PC-9 (cell line): Measurements from ENCODE around the gene IL13. TPM values are rescaled to one million over a fixed set of nuclear protein-coding genes. Genes with fewer than 3 reads are reported as not detected.

ENCODE experiments used
- BruUV-seq: library from RNA; stranded (reverse); fragments of 400-500 nt; replicated peaks from 2 replicates; lab custom pipeline; 2021; lab: Mats Ljungman, UMichigan
- CTCF ChIA-PET: fragments of 300-600 bp; sonication (Branson Sonifier 250); formaldehyde crosslinking; loops from one replicate; lab custom pipeline; 2022; ENCODE audit warnings: antibody characterized with exemption; lab: Charles Lee
- POLR2A ChIA-PET: fragments of 300-600 bp; sonication (Branson Sonifier 250); formaldehyde crosslinking; loops from one replicate; lab custom pipeline; 2022; ENCODE audit warnings: antibody characterized with exemption; ENCODE audit not compliant: unreplicated experiment; lab: Charles Lee
- DNase-seq, 2 experiments: peaks; one replicate each; pipeline versions ENCODE4 v3.0.0 to v3.0.0-alpha.2; 2015 to 2022; ENCODE audit warnings: mixed read lengths in 1 of 2
- H2AFZ ChIP-seq: fragments of 200-600 bp; sonication (generic); 2 replicates; pipeline ENCODE4 v1.8.1; 2017; ENCODE audit warnings: antibody characterized with exemption
- H3F3A ChIP-seq: fragments of 200-600 bp; sonication (generic); 2 replicates; pipeline ENCODE4 v1.8.1; 2017; ENCODE audit warnings: antibody characterized with exemption, mild to moderate bottlenecking, low read depth; ENCODE audit not compliant: insufficient read depth
- H3K27ac ChIP-seq: fragments of 200-600 bp; sonication (generic); 2 replicates; pipeline ENCODE4 v1.6.1; 2016; ENCODE audit warnings: mixed run types
- H3K27me3 ChIP-seq: fragments of 200-600 bp; sonication (generic); 2 replicates; pipeline ENCODE4 v1.6.1; 2016; ENCODE audit warnings: low read depth, mixed run types; ENCODE audit not compliant: insufficient read depth
- H3K36me3 ChIP-seq: fragments of 200-600 bp; sonication (generic); 2 replicates; pipeline ENCODE4 v1.6.1; 2016; ENCODE audit warnings: low read depth, mixed run types
- H3K4me1 ChIP-seq: fragments of 200-600 bp; sonication (generic); replicated peaks from 2 replicates; pipeline ENCODE4 v1.6.1; 2016; ENCODE audit warnings: mixed run types; ENCODE audit not compliant: insufficient read depth
- H3K4me2 ChIP-seq: fragments of 200-600 bp; sonication (generic); 2 replicates; pipeline ENCODE4 v1.6.1; 2017; ENCODE audit warnings: mixed run types
- H3K4me3 ChIP-seq: fragments of 200-600 bp; sonication (generic); 2 replicates; pipeline ENCODE4 v1.6.1; 2016; ENCODE audit warnings: mixed run types
- H3K79me2 ChIP-seq: fragments of 200-600 bp; sonication (generic); 2 replicates; pipeline ENCODE4 v1.6.1; 2017; ENCODE audit warnings: low read depth, mixed run types
- H3K9me2 ChIP-seq: fragments of 200-600 bp; sonication (generic); 2 replicates; pipeline ENCODE4 v1.8.1; 2017; ENCODE audit warnings: mild to moderate bottlenecking; ENCODE audit not compliant: insufficient read depth
- H3K9me3 ChIP-seq: fragments of 200-600 bp; sonication (generic); 2 replicates; pipeline ENCODE4 v1.8.1; 2016; ENCODE audit warnings: low read depth; ENCODE audit not compliant: insufficient read depth
- H4K20me1 ChIP-seq: fragments of 200-600 bp; sonication (generic); 2 replicates; pipeline ENCODE4 v1.8.1; 2017; ENCODE audit not compliant: insufficient read depth
- CTCF ChIP-seq: fragments of 200-600 bp; sonication (generic); conservative IDR thresholded peaks from 2 replicates; pipeline ENCODE4 v1.6.1; 2017; ENCODE audit warnings: mixed run types, antibody characterized with exemption, mild to moderate bottlenecking, moderate library complexity
- EZH2 ChIP-seq: fragments of 200-600 bp; sonication (generic); IDR thresholded peaks from 2 replicates; pipeline ENCODE4 v1.8.0; 2017; ENCODE audit warnings: antibody characterized with exemption, low read depth
- intact Hi-C: fragments of 100-400 bp; cut with micrococcal nuclease; formaldehyde crosslinking; loops from one replicate; pipeline ENCODE4 v1.10.0; 2022; ENCODE audit not compliant: unreplicated experiment
- total RNA-seq: library from RNA; stranded (reverse); gene quantifications from 2 replicates; pipeline ENCODE4 v1.2.3, GENCODE V29; 2021

The IL13 gene
- total RNA-seq, 1 experiment from 2014 or later, result not detected

- H4K20me1 ChIP-seq, result no peaks in the 10 kb centered on the region
- H3K4me2 ChIP-seq, result no peak overlapping the region
- no peaks in the 10 kb centered on the region for H3K9me3 ChIP-seq
- no peaks in the 10 kb centered on the region for H3K36me3 ChIP-seq
- BruUV-seq, result no TSS peak
- CTCF ChIA-PET, result no interaction called here
- H3K27ac ChIP-seq, result no peak overlapping the region
- POLR2A ChIA-PET, result no interaction called here
- H3K4me1 ChIP-seq, result no peaks in the 10 kb centered on the region
- intact Hi-C loops, result no loop called here
- H3K9me2 ChIP-seq, result no peaks in the 10 kb centered on the region
- TF ChIP-seq CTCF (no peak), EZH2 (no peak)
- H3K79me2 ChIP-seq, result no peaks in the 10 kb centered on the region
- no peak overlapping the region for H3K4me3 ChIP-seq
- H2AFZ ChIP-seq, result no peak overlapping the region
- DNase-seq, result no peak
- H3F3A ChIP-seq, result no peaks in the 10 kb centered on the region
- H3K27me3 ChIP-seq, result no peaks in the 10 kb centered on the region
Observed at GRCh38 chr5:132665574-132666080, 7.7 kb downstream of the IL13 start.

GRCh38 chr5:132666310-132667123 lies 8.5 kb downstream of the IL13 start:
- no peaks in the 10 kb centered on the region for H3K9me2 ChIP-seq
- no peaks in the 10 kb centered on the region for H3K9me3 ChIP-seq
- ChIA-PET POLR2A (no interaction called here), CTCF (no interaction called here)
- no peaks in the 10 kb centered on the region for H3K4me1 ChIP-seq
- BruUV-seq, result no TSS peak
- DNase-seq, result no peak
- H3F3A ChIP-seq, result no peaks in the 10 kb centered on the region
- no peaks in the 10 kb centered on the region for H3K27me3 ChIP-seq
- no peak overlapping the region for H2AFZ ChIP-seq
- no peak overlapping the region for H3K27ac ChIP-seq
- H3K79me2 ChIP-seq, result no peaks in the 10 kb centered on the region
- H3K4me2 ChIP-seq, result no peak overlapping the region
- H4K20me1 ChIP-seq, result no peaks in the 10 kb centered on the region
- intact Hi-C loops, result no loop called here
- no peaks in the 10 kb centered on the region for H3K36me3 ChIP-seq
- TF ChIP-seq EZH2 (no peak), CTCF (no peak)
- H3K4me3 ChIP-seq, result no peak overlapping the region

GRCh38 chr5:132667309-132667708 lies 9.3 kb downstream of the IL13 start:
- no peaks in the 10 kb centered on the region for H3K9me2 ChIP-seq
- BruUV-seq, result no TSS peak
- H3F3A ChIP-seq, result no peaks in the 10 kb centered on the region
- H3K9me3 ChIP-seq, result no peaks in the 10 kb centered on the region
- H3K36me3 ChIP-seq, result no peaks in the 10 kb centered on the region
- no peak overlapping the region for H3K4me3 ChIP-seq
- intact Hi-C loops, result no loop called here
- no peaks in the 10 kb centered on the region for H4K20me1 ChIP-seq
- no peak overlapping the region for H3K4me2 ChIP-seq
- POLR2A ChIA-PET, result no interaction called here
- no peak for DNase-seq
- CTCF ChIA-PET, result no interaction called here
- TF ChIP-seq EZH2, result no peak
- no peak for TF ChIP-seq CTCF
- H2AFZ ChIP-seq, result no peak overlapping the region
- no peaks in the 10 kb centered on the region for H3K4me1 ChIP-seq
- H3K27me3 ChIP-seq, result no peaks in the 10 kb centered on the region
- no peaks in the 10 kb centered on the region for H3K79me2 ChIP-seq
- no peak overlapping the region for H3K27ac ChIP-seq
